ENCODE results near the gene PLEK.
"Not testable (repeated sequence)": the region's sequence is repeated elsewhere in the genome, so short reads cannot be mapped to it uniquely, and the experiment has no call there.

The PLEK gene

DNA sequence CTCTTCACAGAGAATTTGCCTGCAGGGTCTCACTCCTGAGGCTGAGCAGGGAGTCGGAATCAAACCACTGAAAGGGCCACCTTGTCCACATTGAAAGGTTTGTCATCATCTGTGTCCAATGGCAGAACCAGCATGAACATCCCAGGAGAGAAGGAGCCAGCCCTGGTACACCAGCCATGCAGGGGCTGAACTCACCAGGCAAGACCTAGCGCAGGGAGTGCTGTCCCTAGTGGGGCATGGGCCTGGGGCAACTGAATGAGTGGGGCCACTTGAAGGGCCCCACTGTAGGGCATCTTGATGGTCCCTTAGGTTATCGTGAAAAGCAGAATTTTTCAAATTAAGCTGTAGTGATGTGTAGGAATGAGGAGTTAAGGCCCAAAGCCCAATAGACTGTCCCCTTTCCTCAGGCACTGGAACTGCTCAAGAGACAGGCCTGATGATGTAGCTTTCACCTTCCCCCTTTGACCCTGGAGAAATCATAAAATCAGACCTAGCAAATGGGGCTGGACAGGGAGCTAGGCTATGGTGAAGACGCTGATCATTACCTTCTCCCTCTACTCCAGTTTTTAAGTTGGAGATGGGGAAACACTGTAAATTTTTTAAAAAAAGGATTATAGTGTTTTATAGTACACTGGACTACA is 8.4 kb upstream of the PLEK start:
- no peak for DNase-seq

DNA sequence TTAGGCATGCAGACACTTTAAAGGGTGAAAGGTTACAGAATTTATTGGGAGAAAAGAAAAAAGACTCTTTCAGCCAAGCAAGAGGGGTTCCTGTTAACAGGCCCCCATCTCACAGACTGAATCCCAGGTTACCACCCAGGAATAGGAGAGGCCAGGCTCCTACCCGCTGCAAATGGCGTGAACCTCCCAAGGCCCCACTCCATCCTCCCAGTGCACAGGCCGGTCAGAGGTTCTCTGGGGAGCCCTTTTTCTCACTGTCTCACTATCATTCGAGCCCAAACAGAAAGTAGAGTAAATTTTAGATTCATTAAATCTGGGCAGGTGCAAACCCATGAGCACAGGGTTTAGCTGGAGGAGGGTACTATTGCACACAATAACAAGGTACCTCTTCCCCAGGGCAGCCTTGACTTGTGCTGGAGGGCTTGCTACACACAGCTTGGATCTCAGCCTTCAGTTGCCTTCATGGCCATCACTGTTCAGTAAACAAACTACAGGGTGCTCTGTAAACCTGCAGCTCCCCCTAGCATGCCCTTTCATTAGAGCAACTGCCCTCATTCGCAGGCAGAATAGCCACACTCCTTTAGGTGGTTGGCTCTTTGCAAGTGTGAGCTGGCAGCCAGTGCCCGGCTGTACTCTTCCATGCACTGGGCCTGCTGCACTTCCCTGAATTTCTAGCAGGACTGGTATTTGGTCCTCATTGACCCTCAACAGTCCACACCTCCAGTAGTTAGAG is 7.3 kb upstream of the PLEK start:
- DNase-seq, result peak; percentile 66 to 82 (median 80)

DNA sequence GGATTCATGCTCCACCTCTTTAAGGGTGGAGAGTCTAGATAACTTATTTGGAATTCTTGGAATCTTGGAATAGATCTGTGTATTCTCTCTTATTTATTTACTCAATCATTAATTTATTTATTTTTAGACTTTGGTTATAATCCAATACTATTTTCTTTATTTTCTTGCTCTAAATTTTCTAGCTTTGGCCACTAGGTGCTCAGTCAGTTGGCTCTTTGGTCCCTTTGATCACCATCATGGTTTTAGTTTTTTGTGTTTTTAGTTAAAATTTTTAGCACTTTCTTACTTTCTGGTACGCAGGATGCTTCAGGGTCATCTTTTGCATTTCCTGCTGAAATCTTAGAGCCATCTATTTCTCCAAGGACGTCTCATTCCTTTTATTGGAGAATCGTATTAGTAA is 5.2 kb upstream of the PLEK start:
- DNase-seq, result no peak

- DNase-seq, result peak; percentile 76 to 97 (median 90)
Measured at GRCh38 chr2:68362069-68362468, 3.0 kb upstream of the PLEK start.

DNA sequence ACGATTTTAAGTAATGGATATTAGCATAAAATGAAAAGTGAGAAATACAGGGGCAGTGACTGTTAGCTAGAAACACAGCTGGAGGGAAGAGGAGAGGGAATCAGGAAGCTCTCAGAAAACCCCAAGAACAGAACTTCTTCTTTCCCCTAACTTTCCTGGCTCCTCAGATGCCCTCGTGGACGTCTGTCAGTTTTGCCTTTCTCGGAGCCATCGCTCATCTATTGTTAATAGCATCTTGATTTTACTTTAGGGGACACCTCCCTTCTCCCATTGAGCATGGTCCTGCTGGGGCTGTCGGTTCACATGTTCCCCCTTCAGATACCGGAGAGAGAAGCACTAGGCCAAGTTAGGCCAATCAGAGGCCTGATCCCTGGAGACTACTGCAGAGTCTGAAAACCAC is 2.3 kb upstream of the PLEK start:
- DNase-seq, result peak; percentile 49 to 78 (median 69)

DNA sequence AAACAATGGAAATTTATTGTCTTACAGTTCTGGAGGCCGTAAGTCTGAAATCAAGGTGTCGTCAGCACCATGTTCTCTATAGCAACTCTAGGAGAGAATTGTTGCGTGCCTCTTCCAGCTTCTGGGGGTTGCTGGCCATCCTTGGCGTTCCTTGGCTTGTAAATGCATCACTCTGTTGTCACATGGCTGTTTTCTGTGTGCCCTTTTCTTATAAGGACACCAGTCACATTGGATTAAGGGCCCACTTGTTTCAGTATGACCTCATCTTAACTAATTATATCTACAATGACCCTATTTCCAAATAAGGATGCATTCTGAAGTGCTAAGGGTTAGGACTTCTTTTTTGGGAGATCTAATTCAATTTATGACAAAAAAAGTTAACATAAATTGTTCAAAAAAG is 1.4 kb upstream of the PLEK start:
- peak; percentile 50 to 80 (median 62) for DNase-seq

- DNase-seq, result peak; percentile 77 to 84 (median 82)
Measured at GRCh38 chr2:68366083-68366560, 1.0 kb downstream of the PLEK start.

DNA sequence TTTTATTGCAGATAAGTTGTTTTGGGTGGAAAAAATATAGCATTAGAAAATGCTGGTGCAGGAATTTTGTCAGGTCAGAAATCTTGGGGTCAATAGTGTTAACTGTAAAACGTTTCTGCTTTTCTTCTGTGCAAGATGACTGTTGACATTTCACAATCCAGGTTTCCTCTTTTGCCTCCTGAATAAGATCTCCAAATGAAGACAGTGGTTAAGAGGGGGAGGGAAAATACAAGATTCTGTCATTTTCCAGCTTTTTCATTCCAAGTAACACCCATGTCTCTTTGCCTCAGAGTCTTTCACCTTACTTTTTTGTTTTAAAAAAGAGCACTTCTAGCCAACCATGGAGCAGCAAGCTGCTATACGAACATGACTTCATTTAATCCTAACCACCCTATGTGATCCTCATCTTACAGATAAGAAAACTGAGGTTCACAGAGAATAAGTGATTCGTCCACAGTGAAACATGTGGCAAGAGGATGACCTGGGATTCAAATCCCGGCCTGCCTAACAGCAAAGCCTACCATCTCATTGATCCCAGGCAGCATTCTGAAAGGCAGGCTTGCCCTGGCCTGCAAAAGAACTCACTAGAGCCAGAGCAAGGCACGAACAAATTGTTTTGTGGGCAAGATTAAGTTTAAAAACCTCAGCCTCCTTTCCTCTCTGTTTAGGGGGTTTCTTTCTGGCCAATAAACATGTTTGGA is 3.0 kb downstream of the PLEK start:
- DNase-seq, result peak; percentile 65 to 90 (median 78)

DNA sequence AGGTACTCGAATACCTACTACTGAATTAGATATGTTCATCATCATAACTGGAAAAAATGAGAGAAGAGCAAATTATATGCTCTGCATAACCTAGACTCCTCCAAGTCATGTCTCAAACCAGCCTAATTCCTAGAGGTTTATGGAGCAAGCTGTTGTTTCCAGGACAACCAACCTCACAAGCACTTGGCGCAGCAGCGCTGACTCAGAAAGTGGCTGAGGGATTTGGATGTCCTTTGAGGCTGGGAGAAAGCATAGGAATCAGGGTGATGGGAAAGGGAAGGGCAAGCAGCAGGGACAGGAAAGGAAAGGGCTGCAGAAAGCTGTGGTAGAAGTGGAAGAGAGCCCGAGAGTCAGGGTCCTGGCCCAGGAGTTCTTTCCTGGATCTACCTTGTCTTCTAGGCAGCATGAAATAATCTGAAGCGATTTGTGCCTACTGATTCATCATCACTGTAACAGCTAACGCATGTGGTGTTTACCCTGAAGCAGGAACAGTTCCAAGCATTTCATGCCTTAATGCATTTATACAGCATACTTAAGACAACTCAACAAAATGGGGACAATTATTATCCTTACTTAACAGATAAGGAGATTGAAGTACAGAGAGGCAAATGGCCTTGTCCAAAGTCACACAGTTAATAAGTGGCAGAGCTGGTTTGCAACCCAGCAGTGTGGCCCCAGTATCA is 3.7 kb downstream of the PLEK start:
- peak in 1 of 4 experiments; percentile 31 for DNase-seq

DNA sequence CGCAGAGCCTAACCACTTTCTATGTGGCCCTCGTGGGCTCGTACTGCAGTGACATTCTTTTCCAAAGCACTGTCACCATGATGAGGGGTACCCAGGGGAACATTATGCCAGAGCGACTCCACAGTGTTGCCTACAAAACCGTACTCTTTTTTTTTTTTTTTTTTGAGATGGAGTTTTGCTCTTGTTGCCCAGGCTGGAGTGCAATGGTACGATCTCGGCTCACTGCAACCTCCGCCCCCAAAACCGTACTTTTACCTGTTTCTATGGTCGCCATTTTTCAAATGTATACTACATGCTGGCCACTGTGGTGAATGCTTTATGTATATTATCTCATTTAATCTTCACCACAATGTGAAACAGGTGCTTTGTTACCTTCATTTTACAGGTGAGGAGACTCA is 4.3 kb downstream of the PLEK start:
- DNase-seq, result no peak

- DNase-seq, result no peak
Measured at GRCh38 chr2:68371138-68371537, 6.1 kb downstream of the PLEK start.

DNA sequence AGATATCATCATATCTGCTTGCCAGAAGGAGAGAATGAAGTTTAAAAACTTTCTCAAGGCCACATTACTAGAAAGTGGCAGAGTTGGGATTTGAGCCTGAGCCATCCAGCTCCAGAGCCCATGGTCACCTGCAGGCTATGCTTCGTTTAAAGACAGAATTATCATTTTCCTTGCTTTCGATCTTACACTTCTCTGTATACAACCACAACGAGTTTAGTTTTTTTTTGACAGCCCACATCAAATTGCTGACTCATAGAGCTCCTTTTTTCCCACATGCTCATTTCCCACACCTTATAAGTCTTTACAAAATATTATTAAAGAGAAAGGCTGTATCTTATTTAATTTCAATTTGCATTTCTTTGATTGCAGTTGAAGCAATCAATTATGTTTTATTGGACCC is 6.5 kb downstream of the PLEK start:
- peak in 1 of 4 experiments; percentile 23 for DNase-seq

DNA sequence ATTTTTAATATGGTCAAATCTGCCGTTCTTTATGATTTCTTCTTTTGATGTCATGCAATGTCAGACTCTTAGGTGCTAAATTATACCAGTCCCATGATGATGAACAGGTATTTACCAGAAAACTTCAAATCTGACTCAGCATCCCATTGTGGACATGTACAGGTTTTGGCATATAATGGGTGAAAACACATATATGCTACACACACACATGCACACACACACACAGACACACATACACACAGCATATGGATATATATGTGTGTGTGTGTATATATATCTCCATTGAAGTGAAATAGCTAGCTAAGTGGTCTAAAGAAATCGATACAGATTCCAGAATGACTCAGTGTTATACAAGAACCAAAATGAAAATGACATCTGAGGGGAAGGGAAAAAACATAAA is 7.4 kb downstream of the PLEK start:
- peak in 1 of 4 experiments; percentile 4 for DNase-seq

DNA sequence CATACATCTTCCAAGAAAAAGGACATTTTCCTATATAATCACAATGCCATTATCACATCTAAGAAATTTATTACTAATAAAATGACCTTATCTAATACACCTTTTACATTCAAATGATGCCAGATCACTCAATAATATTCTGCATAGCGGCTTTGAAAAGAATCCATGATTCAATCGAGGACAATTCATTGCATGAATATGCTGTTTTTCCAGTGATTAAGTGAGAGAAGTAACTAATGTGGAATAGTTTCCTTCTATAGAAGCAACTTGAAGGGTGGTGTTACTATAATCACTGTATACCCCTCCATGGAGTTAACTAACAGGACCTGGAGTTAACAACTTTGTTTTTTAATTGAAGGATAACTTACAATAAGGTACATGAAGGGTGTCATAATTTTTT is 9.1 kb downstream of the PLEK start:
- peak in 1 of 4 experiments; percentile 1 for DNase-seq

DNA sequence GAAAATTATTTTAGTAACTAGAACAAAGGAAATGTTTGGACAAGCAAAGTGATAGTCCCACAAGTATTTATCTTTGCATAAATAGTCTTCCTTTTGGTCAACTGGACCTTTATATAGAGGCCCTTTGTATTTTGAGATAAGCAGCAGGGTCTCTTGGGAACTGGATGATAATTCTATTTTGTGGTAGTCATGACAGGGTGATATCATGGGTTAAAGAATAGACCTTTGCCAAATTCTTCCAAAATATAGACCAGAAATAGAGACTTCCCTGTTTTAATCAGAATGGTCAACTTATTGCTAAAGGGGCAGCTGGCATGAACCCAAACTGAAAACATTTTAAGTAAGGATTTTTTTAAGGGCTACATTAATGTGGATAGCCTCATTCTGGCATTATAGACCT is 10.5 kb downstream of the PLEK start:
- DNase-seq, result peak in 2 of 4 experiments; percentile 55 to 66

GRCh38 chr2:68377137-68377780 is 12.2 kb downstream of the PLEK start:
- DNase-seq, result peak in 2 of 4 experiments; percentile 52 to 56

GRCh38 chr2:68378779-68379178 is 13.7 kb downstream of the PLEK start:
- DNase-seq, result not testable (repeated sequence)

- no peak for DNase-seq
Measured at GRCh38 chr2:68379184-68379708, 14.2 kb downstream of the PLEK start.

- DNase-seq, result peak in 3 of 4 experiments; percentile 44 to 51 (median 49)
Measured at GRCh38 chr2:68383778-68384177, 18.7 kb downstream of the PLEK start.

- DNase-seq, result no peak
Measured at GRCh38 chr2:68384485-68385107, 19.5 kb downstream of the PLEK start.

DNA sequence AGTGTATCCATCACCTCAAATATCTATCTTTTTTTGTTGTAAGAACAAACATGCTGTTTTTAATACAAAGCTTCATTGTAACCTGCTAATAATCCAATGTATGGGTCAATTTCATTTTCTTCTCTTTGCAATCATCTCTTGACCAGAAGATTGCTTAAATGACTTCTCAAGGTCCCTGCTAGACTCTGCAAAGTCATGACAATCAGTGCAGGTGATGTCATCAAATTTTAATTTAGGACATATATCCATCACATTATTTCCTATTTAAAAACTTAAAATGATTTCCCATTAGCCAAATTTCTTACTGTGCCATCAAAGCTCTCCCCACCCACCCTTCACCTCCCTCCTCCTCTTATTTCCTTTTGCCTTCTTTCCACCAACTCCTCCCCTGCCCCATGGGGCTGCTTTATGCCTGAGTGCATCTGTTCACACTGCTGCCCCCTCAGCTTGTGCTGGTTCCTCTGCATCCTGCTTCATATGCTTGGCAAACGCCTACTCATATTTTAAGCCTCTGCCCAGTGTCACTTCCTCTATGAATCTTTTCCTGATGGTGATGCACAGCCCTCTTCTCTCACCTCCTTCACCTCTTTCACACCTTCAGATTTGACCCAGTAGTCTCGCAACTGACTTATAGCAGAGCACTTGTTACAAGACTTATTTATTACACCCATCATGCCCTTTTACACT is 20.3 kb downstream of the PLEK start:
- peak; percentile 64 to 87 (median 81) for DNase-seq
